Activated CD8-positive, alpha-beta memory T cell treated with anti-CD3 and anti-CD28 coated beads, Interleukin-2, amount 10 ng/mL, durations not matched to agents 7 days and 5 days (primary cell): ENCODE results near the gene SEC11C. TPM values are rescaled to one million over a fixed set of nuclear protein-coding genes. Genes with fewer than 3 reads are reported as not detected.
"Not testable (repeated sequence)": the region's sequence is repeated elsewhere in the genome, so short reads cannot be mapped to it uniquely, and the experiment has no call there.

ENCODE experiments used
- ATAC-seq: fragments of 150-1000 bp; cut with Tn5 transposase; one replicate; pipeline ENCODE4 v1.10.0; 2021; ENCODE audit warnings: moderate library complexity
- CTCF ChIA-PET: fragments of 350-600 bp; sonication (Branson Sonifier 250); formaldehyde crosslinking; loops from one replicate; lab custom pipeline; 2021; ENCODE audit warnings: antibody characterized with exemption; lab: Charles Lee
- DNase-seq: peaks from one replicate; pipeline ENCODE4 v3.0.0-alpha.2; 2020
- H3K27ac Mint-ChIP-seq: one replicate; pipeline ENCODE4 v1.8.0; 2021; ENCODE audit warnings: mild to moderate bottlenecking, mixed read lengths
- H3K27me3 Mint-ChIP-seq: one replicate; pipeline ENCODE4 v1.8.0; 2021; ENCODE audit warnings: mixed read lengths
- H3K36me3 Mint-ChIP-seq: one replicate; pipeline ENCODE4 v1.8.0; 2021; ENCODE audit warnings: mild to moderate bottlenecking, mixed read lengths
- H3K4me1 Mint-ChIP-seq: one replicate; pipeline ENCODE4 v1.8.0; 2021; ENCODE audit warnings: mixed read lengths
- H3K4me3 Mint-ChIP-seq: one replicate; pipeline ENCODE4 v1.8.0; 2021; ENCODE audit warnings: mild to moderate bottlenecking, moderate library complexity, mixed read lengths
- H3K9me3 Mint-ChIP-seq: one replicate; pipeline ENCODE4 v1.8.0; 2022; ENCODE audit warnings: low read depth, mixed read lengths
- total RNA-seq, 2 experiments: library from RNA; stranded (reverse); gene quantifications; one replicate each; pipeline ENCODE4 v1.2.3, GENCODE V29; 2021

Gene SEC11C
- total RNA-seq, 2 experiments from 2014 or later = 57.9 to 127 TPM

- Mint-ChIP-seq H3K27me3 (peaks cover 76% of the 10 kb centered on the region), H3K4me1 (no peaks in the 10 kb centered on the region), H3K9me3 (no peaks in the 10 kb centered on the region), H3K36me3 (no peaks in the 10 kb centered on the region), H3K4me3 (no peak overlapping the region), H3K27ac (no peak overlapping the region)
- DNase-seq (no peak), ATAC-seq (no peak)
- CTCF ChIA-PET = no interaction called here
These were observed 6.7 kb upstream of the SEC11C start for GRCh38 chr18:59132810-59133465.

DNA sequence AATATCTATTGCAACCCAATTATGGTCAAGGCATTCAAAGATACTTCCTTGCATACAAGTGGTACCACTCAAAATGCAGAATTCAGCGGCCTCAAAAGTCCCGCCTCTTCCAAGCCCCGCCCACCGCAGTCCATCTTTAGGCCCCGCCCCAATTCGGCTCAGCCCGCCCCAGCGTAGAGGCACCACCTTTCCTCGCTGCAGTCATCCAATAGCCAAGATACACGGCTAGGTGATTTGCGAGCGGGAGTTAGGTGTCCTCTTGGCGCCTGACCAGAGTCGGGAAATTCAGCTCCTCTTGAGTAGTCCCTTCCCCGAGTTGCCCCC lies 431 bp upstream of the SEC11C start:
- Mint-ChIP-seq H3K36me3 (peaks cover 3% of the 10 kb centered on the region), H3K27me3 (peaks cover 23% of the 10 kb centered on the region), H3K4me3 (peak overlapping the region; percentile 85), H3K9me3 (no peaks in the 10 kb centered on the region), H3K27ac (peak overlapping the region; percentile 97), H3K4me1 (peaks cover 38% of the 10 kb centered on the region)
- DNase-seq (peak; percentile 95), ATAC-seq (peak; percentile 87)
- CTCF ChIA-PET = interaction anchor here (0.7 to 1.2 kb wide), 2 partner anchors 55 to 169 kb away, joined by 3 read pairs; no protein-coding TSS in a partner anchor

- Mint-ChIP-seq H3K4me1 (peaks cover 46% of the 10 kb centered on the region), H3K27ac (peak overlapping the region; percentile 97)
- CTCF ChIA-PET = interaction anchor here (1.2 to 1.4 kb wide), 2 partner anchors 12 to 56 kb away, joined by 3 read pairs; no protein-coding TSS in a partner anchor
These were observed 710 bp downstream of the SEC11C start for GRCh38 chr18:59140302-59140885.

DNA sequence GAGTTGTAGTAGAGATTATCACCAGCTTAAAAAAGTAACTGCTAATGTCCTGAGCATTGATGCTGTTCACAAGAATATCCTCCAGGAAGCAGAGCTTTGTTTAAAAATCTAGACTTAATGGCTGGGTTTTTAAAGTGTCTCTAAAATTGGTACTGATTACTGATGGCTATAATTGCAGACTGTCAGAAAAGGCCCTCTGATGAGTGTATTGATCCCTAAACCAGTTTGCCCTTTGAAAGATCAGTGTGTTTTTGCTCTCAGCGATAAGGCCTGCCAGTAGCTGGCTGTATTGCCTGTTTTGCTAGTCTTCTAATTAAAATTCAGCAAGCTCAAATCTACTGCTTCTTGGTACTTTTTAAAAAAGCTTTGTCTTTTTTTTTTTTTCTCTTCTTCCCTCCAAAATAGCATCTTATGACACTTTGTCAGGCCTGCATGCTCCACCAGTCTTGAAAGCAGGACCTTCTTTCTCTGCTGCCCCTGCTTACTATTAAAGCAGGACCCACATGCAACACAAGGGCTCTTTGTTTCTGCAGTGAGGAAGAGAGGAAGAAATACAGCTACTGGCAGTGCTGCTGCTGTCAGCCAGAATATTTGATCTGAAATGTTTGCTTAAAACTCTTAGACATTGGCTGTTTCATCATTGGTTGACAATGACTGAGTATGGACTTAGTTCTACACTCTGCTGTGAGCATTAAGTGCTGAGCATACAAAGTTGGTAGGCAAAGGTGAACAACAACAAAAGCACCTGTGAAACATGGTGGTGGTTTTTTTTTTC lies 1.8 kb downstream of the SEC11C start:
- H3K4me1 Mint-ChIP-seq = peaks cover 54% of the 10 kb centered on the region
- H3K36me3 Mint-ChIP-seq = peaks cover 7% of the 10 kb centered on the region
- DNase-seq = no peak
- peak overlapping the region; percentile 85 for H3K4me3 Mint-ChIP-seq
- H3K27ac Mint-ChIP-seq = peak overlapping the region; percentile 97
- CTCF ChIA-PET = interaction anchor here (1.0 to 1.1 kb wide), 2 partner anchors 426 to 460 kb away, joined by 3 read pairs; no protein-coding TSS in a partner anchor
- no peaks in the 10 kb centered on the region for H3K9me3 Mint-ChIP-seq
- ATAC-seq = no peak
- H3K27me3 Mint-ChIP-seq = peaks cover 4% of the 10 kb centered on the region

More at GRCh38 chr18:59140302-59140885, 710 bp downstream of the SEC11C start:
- peaks cover 12% of the 10 kb centered on the region for H3K27me3 Mint-ChIP-seq
- DNase-seq (no peak), ATAC-seq (no peak)
- no peaks in the 10 kb centered on the region for H3K9me3 Mint-ChIP-seq
- H3K4me3 Mint-ChIP-seq = peak overlapping the region; percentile 85
- H3K36me3 Mint-ChIP-seq = peaks cover 3% of the 10 kb centered on the region

DNA sequence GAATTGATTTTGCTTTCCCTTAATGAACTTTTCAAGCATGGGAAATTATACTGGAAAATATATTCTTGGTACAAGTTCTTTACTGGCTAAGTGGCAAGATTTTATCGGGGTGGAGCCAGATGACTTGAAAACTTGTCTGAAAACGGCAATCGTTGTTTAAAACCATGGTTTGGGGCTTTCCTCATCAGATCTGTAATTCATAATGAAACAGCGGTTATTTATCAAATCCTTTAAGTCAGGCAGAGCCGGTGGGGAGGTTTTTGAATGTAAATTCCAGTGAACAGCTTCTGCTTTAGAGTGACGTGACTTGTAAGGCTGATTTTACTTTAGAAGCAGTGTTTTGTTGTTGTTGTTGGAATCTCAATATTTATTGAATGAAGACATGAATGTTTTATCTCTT lies 2.6 kb downstream of the SEC11C start:
- DNase-seq = peak; percentile 51
- no peaks in the 10 kb centered on the region for H3K9me3 Mint-ChIP-seq
- H3K4me1 Mint-ChIP-seq = peaks cover 56% of the 10 kb centered on the region
- peak overlapping the region; percentile 97 for H3K27ac Mint-ChIP-seq
- peak overlapping the region; percentile 85 for H3K4me3 Mint-ChIP-seq
- peaks cover 8% of the 10 kb centered on the region for H3K36me3 Mint-ChIP-seq
- no peaks in the 10 kb centered on the region for H3K27me3 Mint-ChIP-seq
- ATAC-seq = no peak
- CTCF ChIA-PET = no interaction called here

GRCh38 chr18:59142800-59143416 lies 3.2 kb downstream of the SEC11C start:
- ATAC-seq, H3K36me3 Mint-ChIP-seq, H3K27me3 Mint-ChIP-seq, H3K9me3 Mint-ChIP-seq, DNase-seq: not testable (repeated sequence)
- H3K27ac Mint-ChIP-seq = peak overlapping the region; percentile 97
- H3K4me3 Mint-ChIP-seq = peak overlapping the region; percentile 85
- CTCF ChIA-PET = interaction anchor here (0.7 to 1.0 kb wide), 2 partner anchors 9 to 601 kb away, joined by 3 to 4 read pairs; no protein-coding TSS in a partner anchor
- peaks cover 58% of the 10 kb centered on the region for H3K4me1 Mint-ChIP-seq

- Mint-ChIP-seq H3K36me3 (peaks cover 8% of the 10 kb centered on the region), H3K27me3 (no peaks in the 10 kb centered on the region), H3K4me1 (peaks cover 61% of the 10 kb centered on the region), H3K27ac (peak overlapping the region; percentile 89), H3K9me3 (no peaks in the 10 kb centered on the region), H3K4me3 (peak overlapping the region; percentile 73)
- CTCF ChIA-PET = interaction anchor here (0.7 to 1.0 kb wide), 2 partner anchors 9 to 602 kb away, joined by 3 to 4 read pairs; no protein-coding TSS in a partner anchor
- DNase-seq (no peak), ATAC-seq (no peak)
These were observed 3.8 kb downstream of the SEC11C start for GRCh38 chr18:59143441-59143840.

- H3K9me3 Mint-ChIP-seq = no peaks in the 10 kb centered on the region
- H3K27ac Mint-ChIP-seq = peak overlapping the region; percentile 89
- ATAC-seq (no peak), DNase-seq (peak; percentile 44)
- H3K4me1 Mint-ChIP-seq = peaks cover 66% of the 10 kb centered on the region
- CTCF ChIA-PET = interaction anchor here (0.7 kb wide), 2 partner anchors 292 to 1946 kb away, joined by 3 read pairs; no protein-coding TSS in a partner anchor
- no peak overlapping the region for H3K4me3 Mint-ChIP-seq
- H3K36me3 Mint-ChIP-seq = peaks cover 8% of the 10 kb centered on the region
- H3K27me3 Mint-ChIP-seq = no peaks in the 10 kb centered on the region
These were observed 4.8 kb downstream of the SEC11C start for GRCh38 chr18:59144483-59144882.

- peaks cover 8% of the 10 kb centered on the region for H3K36me3 Mint-ChIP-seq
These were observed 5.4 kb downstream of the SEC11C start for GRCh38 chr18:59145055-59145454.

DNA sequence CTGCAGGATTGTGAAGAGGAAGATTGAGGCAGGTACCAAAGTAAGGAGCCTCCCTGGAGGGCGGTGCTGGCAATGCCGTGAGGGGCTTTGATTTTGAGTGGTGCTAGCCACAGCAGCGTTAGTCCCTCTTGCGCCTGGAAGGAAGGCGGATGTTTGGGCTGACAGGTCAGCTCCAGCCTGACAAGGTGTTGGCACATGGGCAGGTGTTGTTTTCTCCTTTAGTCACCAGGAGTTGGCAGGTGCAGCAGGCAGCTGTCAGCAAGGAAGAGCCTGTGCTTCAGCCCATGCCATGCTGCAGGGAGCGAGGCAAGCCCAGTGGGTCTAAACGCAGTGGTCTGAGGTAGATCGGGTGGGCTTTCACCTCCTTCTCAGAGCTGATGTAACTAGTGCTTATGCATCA lies 8.5 kb downstream of the SEC11C start:
- Mint-ChIP-seq H3K27me3 (no peaks in the 10 kb centered on the region), H3K9me3 (no peaks in the 10 kb centered on the region), H3K36me3 (peaks cover 19% of the 10 kb centered on the region), H3K4me1 (peaks cover 53% of the 10 kb centered on the region), H3K4me3 (no peak overlapping the region), H3K27ac (no peak overlapping the region)
- CTCF ChIA-PET = no interaction called here
- ATAC-seq (no peak), DNase-seq (no peak)

More at GRCh38 chr18:59145055-59145454, 5.4 kb downstream of the SEC11C start:
- H3K9me3 Mint-ChIP-seq = no peaks in the 10 kb centered on the region
- ATAC-seq = no peak
- no peaks in the 10 kb centered on the region for H3K27me3 Mint-ChIP-seq
- no peak overlapping the region for H3K27ac Mint-ChIP-seq
- no peak overlapping the region for H3K4me3 Mint-ChIP-seq
- H3K4me1 Mint-ChIP-seq = peaks cover 67% of the 10 kb centered on the region
- DNase-seq = no peak
- CTCF ChIA-PET = interaction anchor here (0.7 kb wide), 2 partner anchors 291 to 1945 kb away, joined by 3 read pairs; no protein-coding TSS in a partner anchor

GRCh38 chr18:59149007-59149406 lies 9.3 kb downstream of the SEC11C start:
- Mint-ChIP-seq H3K27me3 (no peaks in the 10 kb centered on the region), H3K9me3 (no peaks in the 10 kb centered on the region), H3K27ac (no peak overlapping the region), H3K4me1 (peaks cover 45% of the 10 kb centered on the region), H3K4me3 (no peak overlapping the region), H3K36me3 (peaks cover 18% of the 10 kb centered on the region)
- CTCF ChIA-PET = interaction anchor here (0.9 kb wide), 1 partner anchor 65 kb away, joined by 3 read pairs; no protein-coding TSS in a partner anchor
- ATAC-seq = peak; percentile 40
- no peak for DNase-seq

DNA sequence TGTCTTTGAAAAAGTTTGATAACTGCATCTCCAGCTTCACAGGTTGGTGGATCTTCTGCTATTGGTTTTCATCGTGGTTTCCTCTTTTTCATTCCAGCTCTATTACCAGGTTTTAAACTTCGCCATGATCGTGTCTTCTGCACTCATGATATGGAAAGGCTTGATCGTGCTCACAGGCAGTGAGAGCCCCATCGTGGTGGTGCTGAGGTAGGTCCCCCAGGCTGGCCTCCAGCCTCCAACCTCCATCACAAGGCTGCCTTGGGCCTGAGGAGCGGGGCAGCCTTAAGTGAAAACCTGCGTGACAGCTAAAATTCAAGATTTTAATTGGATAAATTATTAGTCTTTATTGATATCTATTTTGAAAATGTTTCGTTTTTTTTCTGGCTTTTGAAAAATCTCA lies 9.7 kb downstream of the SEC11C start:
- H3K27ac Mint-ChIP-seq = peak overlapping the region; percentile 12
- H3K9me3 Mint-ChIP-seq = no peaks in the 10 kb centered on the region
- no peaks in the 10 kb centered on the region for H3K27me3 Mint-ChIP-seq
- CTCF ChIA-PET = interaction anchor here (0.9 kb wide), 1 partner anchor 65 kb away, joined by 3 read pairs; no protein-coding TSS in a partner anchor
- peak; percentile 10 for ATAC-seq
- DNase-seq = no peak
- peaks cover 41% of the 10 kb centered on the region for H3K4me1 Mint-ChIP-seq
- H3K36me3 Mint-ChIP-seq = peaks cover 22% of the 10 kb centered on the region
- no peak overlapping the region for H3K4me3 Mint-ChIP-seq

GRCh38 chr18:59150236-59150635 lies 10.6 kb downstream of the SEC11C start:
- no peaks in the 10 kb centered on the region for H3K9me3 Mint-ChIP-seq
- H3K4me1 Mint-ChIP-seq = peaks cover 36% of the 10 kb centered on the region
- peaks cover 27% of the 10 kb centered on the region for H3K36me3 Mint-ChIP-seq
- CTCF ChIA-PET = no interaction called here
- no peak for DNase-seq
- no peaks in the 10 kb centered on the region for H3K27me3 Mint-ChIP-seq
- ATAC-seq = no peak
- H3K27ac Mint-ChIP-seq = no peak overlapping the region
- H3K4me3 Mint-ChIP-seq = no peak overlapping the region
